ENCODE measurements around the gene NXPH3.

DNA sequence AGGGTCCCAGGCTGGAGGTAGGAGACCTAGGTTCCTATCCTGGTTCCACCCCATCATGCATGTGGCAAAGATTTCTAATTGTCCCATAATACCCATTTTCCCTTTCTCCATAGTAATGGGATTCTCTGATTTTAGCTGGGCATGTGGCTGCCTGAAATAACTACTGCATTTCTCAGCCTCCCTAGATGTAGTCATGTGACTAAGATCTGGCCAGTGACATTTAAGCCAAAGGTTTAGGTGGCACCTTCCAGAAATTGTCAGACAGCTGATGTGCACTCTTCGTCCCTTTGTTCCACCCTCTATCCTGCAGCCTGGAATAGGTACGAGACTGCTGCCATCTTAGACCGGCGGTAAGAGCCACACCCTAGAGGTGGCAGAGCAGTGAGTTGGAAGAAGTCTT, 8.2 kb downstream of the NXPH3 start:
- TF ChIP-seq, protein P1, sequence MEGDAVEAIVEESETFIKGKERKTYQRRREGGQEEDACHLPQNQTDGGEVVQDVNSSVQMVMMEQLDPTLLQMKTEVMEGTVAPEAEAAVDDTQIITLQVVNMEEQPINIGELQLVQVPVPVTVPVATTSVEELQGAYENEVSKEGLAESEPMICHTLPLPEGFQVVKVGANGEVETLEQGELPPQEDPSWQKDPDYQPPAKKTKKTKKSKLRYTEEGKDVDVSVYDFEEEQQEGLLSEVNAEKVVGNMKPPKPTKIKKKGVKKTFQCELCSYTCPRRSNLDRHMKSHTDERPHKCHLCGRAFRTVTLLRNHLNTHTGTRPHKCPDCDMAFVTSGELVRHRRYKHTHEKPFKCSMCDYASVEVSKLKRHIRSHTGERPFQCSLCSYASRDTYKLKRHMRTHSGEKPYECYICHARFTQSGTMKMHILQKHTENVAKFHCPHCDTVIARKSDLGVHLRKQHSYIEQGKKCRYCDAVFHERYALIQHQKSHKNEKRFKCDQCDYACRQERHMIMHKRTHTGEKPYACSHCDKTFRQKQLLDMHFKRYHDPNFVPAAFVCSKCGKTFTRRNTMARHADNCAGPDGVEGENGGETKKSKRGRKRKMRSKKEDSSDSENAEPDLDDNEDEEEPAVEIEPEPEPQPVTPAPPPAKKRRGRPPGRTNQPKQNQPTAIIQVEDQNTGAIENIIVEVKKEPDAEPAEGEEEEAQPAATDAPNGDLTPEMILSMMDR (IDR thresholded peaks at IDR 0.05) = no peak
- no peak for TF ChIP-seq POLR2AphosphoS5 (IDR thresholded peaks at IDR 0.05)
- no peak for TF ChIP-seq POLR2A (IDR thresholded peaks at IDR 0.05)
